HepG2 (cell line): ENCODE data around the gene LRR1. TPM values are rescaled to one million over a fixed set of nuclear protein-coding genes. Genes with fewer than 3 reads are reported as not detected.

Experiments
- ATAD3A ChIP-seq: sonication (generic); formaldehyde crosslinking; IDR thresholded peaks from 2 replicates; pipeline ENCODE4 v1.4.0; 2020; ENCODE audit warnings: missing genetic modification reagents
- CENPX ChIP-seq: sonication (generic); formaldehyde crosslinking; IDR thresholded peaks from 2 replicates; pipeline ENCODE4 v1.9.0; 2021; ENCODE audit warnings: mild to moderate bottlenecking, missing genetic modification reagents, moderate library complexity
- HIC2 ChIP-seq: sonication (generic); formaldehyde crosslinking; IDR thresholded peaks from 2 replicates; pipeline ENCODE4 v1.9.0; 2022; ENCODE audit warnings: low read depth, missing genetic modification reagents
- KMT2A ChIP-seq: sonication (generic); formaldehyde crosslinking; IDR thresholded peaks from 2 replicates; pipeline ENCODE4 v1.4.0; 2020; ENCODE audit warnings: missing genetic modification reagents
- MBNL3 ChIP-seq: fragments of 250-450 bp; sonication (Bioruptor Pico); conservative IDR thresholded peaks from 2 replicates; pipeline ENCODE4 v1.8.0; 2022; ENCODE audit warnings: mild to moderate bottlenecking, inconsistent platforms
- MEF2D ChIP-seq: sonication (generic); formaldehyde crosslinking; IDR thresholded peaks from 2 replicates; pipeline ENCODE4 v1.5.1; 2020; ENCODE audit warnings: mild to moderate bottlenecking, missing genetic modification reagents
- NBN ChIP-seq: fragments of 450-650 bp; conservative IDR thresholded peaks from 2 replicates; pipeline ENCODE4 v1.6.1; 2017
- THAP7 ChIP-seq: sonication (generic); formaldehyde crosslinking; IDR thresholded peaks from 2 replicates; pipeline ENCODE4 v1.8.1; 2023; ENCODE audit warnings: mild to moderate bottlenecking, missing genetic modification reagents
- ZNF207 ChIP-seq: fragments of 450-650 bp; IDR thresholded peaks from 2 replicates; pipeline ENCODE4 v1.6.1; 2016; ENCODE audit warnings: antibody characterized with exemption, borderline replicate concordance
- ZNF292 ChIP-seq: sonication (generic); formaldehyde crosslinking; IDR thresholded peaks from 2 replicates; pipeline ENCODE4 v1.8.1; 2022; ENCODE audit warnings: mild to moderate bottlenecking, low read depth, missing genetic modification reagents, borderline replicate concordance
- ZNF3 ChIP-seq: IDR thresholded peaks from 2 replicates; pipeline ENCODE4 v1.7.0; 2017; ENCODE audit warnings: inconsistent platforms
- ZNF609 ChIP-seq: sonication (generic); formaldehyde crosslinking; IDR thresholded peaks from 2 replicates; pipeline ENCODE4 v1.4.0; 2020; ENCODE audit warnings: mild to moderate bottlenecking, missing genetic modification reagents, borderline replicate concordance
- ZNF800 ChIP-seq: sonication (generic); formaldehyde crosslinking; IDR thresholded peaks from 2 replicates; pipeline ENCODE4 v1.4.0; 2020; ENCODE audit warnings: missing genetic modification reagents
- polyA plus RNA-seq, 8 experiments: library from polyadenylated mRNA; depleted of rRNA in 3 of 8; stranded (reverse) in 7 of 8; unstranded in 1 of 8; fragments of >200 nt; fragmentation: Illumina TruSeq in 4 of 8; extraction: Trizol in 4 of 8; gene quantifications; 2 replicates each; pipeline versions ENCODE4 v1.2.1 to v1.2.3, GENCODE V29; 2011 to 2016; ENCODE audit warnings: low read depth in 4 of 8, missing spikeins in 1 of 8, mixed read lengths in 1 of 8; ENCODE audit not compliant: insufficient read depth in 1 of 8
- total RNA-seq, 5 experiments: library from RNA; depleted of rRNA; stranded (reverse); fragments of >200 nt; fragmentation: Illumina TruSeq; extraction: Trizol; gene quantifications; 2 replicates each; pipeline ENCODE4 v1.2.3, GENCODE V29; 2016; ENCODE audit warnings: low read depth in 1 of 5
- TF ChIP-seq, protein P1 (sequence below): sonication (generic); formaldehyde crosslinking; IDR thresholded peaks from 2 replicates; pipeline ENCODE4 v1.4.0; 2020; ENCODE audit warnings: mild to moderate bottlenecking, missing genetic modification reagents

The LRR1 gene
- total and polyA plus RNA-seq, 2 of the 13 experiments (the other 11 are each of a cell fraction or from before 2014, with no cell fraction given): 7.0 to 36.2 TPM

GRCh38 chr14:49634547-49635334 is 36.0 kb downstream of the LRR1 start, which contains the start of gene DNAAF2 (continued):
- TF ChIP-seq CENPX: no peak
- TF ChIP-seq HIC2 (CRISPR knock-in tag): no peak; the same call in 1 of the 2 replicates
- no peak for TF ChIP-seq ZNF609 (CRISPR knock-in tag)
- TF ChIP-seq, protein P1, sequence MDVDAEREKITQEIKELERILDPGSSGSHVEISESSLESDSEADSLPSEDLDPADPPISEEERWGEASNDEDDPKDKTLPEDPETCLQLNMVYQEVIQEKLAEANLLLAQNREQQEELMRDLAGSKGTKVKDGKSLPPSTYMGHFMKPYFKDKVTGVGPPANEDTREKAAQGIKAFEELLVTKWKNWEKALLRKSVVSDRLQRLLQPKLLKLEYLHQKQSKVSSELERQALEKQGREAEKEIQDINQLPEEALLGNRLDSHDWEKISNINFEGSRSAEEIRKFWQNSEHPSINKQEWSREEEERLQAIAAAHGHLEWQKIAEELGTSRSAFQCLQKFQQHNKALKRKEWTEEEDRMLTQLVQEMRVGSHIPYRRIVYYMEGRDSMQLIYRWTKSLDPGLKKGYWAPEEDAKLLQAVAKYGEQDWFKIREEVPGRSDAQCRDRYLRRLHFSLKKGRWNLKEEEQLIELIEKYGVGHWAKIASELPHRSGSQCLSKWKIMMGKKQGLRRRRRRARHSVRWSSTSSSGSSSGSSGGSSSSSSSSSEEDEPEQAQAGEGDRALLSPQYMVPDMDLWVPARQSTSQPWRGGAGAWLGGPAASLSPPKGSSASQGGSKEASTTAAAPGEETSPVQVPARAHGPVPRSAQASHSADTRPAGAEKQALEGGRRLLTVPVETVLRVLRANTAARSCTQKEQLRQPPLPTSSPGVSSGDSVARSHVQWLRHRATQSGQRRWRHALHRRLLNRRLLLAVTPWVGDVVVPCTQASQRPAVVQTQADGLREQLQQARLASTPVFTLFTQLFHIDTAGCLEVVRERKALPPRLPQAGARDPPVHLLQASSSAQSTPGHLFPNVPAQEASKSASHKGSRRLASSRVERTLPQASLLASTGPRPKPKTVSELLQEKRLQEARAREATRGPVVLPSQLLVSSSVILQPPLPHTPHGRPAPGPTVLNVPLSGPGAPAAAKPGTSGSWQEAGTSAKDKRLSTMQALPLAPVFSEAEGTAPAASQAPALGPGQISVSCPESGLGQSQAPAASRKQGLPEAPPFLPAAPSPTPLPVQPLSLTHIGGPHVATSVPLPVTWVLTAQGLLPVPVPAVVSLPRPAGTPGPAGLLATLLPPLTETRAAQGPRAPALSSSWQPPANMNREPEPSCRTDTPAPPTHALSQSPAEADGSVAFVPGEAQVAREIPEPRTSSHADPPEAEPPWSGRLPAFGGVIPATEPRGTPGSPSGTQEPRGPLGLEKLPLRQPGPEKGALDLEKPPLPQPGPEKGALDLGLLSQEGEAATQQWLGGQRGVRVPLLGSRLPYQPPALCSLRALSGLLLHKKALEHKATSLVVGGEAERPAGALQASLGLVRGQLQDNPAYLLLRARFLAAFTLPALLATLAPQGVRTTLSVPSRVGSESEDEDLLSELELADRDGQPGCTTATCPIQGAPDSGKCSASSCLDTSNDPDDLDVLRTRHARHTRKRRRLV (CRISPR knock-in tag): no peak
- TF ChIP-seq ZNF800 (CRISPR knock-in tag): peak; percentile 56
- TF ChIP-seq ZNF207: no peak
- TF ChIP-seq NBN: no peak
- no peak for TF ChIP-seq ATAD3A (CRISPR knock-in tag)
- TF ChIP-seq ZNF3 (CRISPR knock-in tag): no peak
- no peak for TF ChIP-seq MBNL3 (CRISPR knock-in tag)
- no peak; the same call in 1 of the 2 replicates for TF ChIP-seq KMT2A (CRISPR knock-in tag)
- TF ChIP-seq THAP7: 0 out of 2 replicates have a peak, but pooled peaks have one; percentile 88
- no peak for TF ChIP-seq MEF2D (CRISPR knock-in tag)
- TF ChIP-seq ZNF292 (CRISPR knock-in tag): no peak
